HG02943 (cell line): ENCODE measurements around the gene PPP1R3G.
"Not testable (repeated sequence)": the region's sequence is repeated elsewhere in the genome, so short reads cannot be mapped to it uniquely, and the experiment has no call there.

Experiments used
- ATAC-seq: cut with Tn5 transposase; IDR thresholded peaks from one replicate; pipeline ENCODE4 v1.9.1; 2021; ENCODE audit warnings: mild to moderate bottlenecking, low read depth, moderate library complexity; ENCODE audit not compliant: unreplicated experiment

PPP1R3G gene

DNA sequence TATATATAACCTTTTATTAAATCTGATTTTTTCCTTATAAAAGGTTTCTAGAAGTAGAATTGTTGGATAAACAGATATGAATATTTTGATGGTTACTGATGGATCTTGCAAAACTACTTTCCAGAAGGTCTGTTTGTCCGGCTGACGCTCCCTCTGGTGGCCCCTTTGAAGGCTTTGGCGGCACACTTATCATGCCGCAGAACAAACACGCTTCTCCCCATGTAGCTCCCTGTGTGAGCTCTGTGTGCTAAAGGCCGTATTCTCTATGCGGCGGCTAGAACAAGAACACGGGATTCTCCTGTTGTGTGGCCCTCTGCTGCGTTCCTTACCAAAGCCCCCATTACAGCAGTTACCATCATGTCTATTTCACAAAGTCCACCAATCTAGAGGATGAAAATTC lies 30.0 kb downstream of the PPP1R3G start:
- ATAC-seq: no peak

GRCh38 chr6:5116243-5116991 lies 31.3 kb downstream of the PPP1R3G start:
- ATAC-seq: no peak

GRCh38 chr6:5119090-5119951 lies 34.2 kb downstream of the PPP1R3G start:
- no peak for ATAC-seq

DNA sequence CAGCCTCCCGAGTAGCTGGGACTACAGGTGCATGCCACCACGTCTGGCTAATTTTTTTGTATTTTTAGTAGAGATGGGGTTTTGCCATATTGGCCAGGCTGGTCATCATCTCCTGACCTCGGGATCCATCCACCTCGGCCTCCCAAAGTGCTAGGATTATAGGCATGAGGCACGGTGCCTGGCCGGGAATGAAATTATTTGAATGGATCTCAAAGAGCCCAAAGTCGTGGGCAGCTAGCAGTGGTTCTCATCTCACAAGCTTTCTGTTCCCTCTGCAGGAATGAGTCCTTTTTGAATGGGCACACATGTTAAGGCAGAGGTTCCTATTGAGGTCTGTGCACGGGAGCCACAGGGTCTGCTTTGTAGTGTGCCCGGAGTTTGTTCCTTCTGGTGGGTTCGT lies 34.9 kb downstream of the PPP1R3G start:
- ATAC-seq: no peak

- ATAC-seq: not testable (repeated sequence)
Observed at GRCh38 chr6:5120543-5120942, 35.4 kb downstream of the PPP1R3G start.

GRCh38 chr6:5121479-5121878 lies 36.3 kb downstream of the PPP1R3G start:
- ATAC-seq: no peak

GRCh38 chr6:5121956-5122355 lies 36.8 kb downstream of the PPP1R3G start:
- no peak for ATAC-seq

DNA sequence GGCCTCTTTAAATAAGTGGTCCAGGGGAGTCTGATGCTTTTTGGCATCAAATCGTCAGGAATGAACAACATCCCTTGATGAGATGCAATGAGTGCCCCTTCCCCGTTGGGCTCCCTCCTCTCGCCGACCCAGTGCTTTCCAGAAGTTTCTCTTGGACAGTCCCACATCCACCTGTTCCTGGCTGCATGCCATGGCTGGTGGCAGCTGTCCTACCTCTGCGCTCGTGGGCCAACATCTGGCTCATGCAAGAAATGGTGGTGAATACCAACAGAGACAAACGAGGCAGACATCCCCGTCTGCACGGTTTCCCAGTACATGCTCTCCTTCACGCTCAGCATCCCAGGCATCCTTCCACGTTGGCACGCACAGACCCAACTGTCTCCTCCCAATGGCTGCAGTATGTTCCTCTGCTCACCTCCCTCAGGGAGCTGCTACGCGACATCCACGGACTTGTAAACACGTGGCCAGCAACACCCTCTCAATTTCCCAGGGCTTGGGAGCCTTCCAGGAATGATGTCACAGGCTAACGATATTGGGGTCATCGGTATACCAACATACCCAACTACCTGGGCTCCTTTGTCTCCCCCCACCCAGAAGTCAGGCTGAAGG lies 37.5 kb downstream of the PPP1R3G start:
- no peak for ATAC-seq

DNA sequence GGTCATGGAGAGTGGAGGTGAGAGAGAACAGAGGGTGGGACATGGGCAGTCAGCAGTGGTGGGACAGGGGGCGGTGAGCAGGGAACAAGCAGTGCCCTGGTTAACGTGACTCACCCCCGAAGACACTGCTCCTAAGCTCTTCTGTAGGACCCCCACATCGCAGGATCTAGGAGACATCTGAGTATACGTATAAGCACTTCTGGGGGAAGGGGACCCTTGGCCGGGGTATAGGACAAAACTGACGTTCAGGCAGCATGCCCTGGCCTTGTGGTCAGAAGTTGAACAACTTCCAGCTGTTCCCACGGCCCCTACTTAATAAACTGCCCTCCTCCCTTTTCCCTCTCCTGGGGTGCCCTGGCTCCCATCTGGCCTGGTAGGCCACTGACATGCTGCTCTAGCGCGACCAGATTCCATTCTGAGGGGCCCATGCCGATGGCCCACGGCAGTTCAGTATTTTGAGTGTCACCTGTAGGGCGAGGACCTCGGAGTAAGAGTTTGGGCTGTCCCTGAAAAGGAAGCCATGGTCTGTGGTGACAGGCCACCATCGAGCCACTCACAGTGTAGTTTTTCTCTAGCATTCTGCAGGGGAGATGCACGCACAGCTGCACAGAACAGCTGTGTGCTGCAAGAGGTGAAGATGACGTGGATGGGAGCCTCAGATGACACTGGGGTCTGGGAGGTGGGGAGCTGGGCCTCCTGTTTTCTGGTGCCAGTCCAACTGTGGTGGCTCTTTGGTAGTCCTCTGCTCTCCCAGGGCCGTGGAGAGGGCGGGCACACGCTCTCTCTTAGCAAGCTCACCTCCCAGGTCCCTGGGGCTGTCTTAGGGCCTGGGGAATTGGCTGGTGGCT lies 38.4 kb downstream of the PPP1R3G start:
- no peak for ATAC-seq

- ATAC-seq: no peak
Observed at GRCh38 chr6:5124526-5124925, 39.4 kb downstream of the PPP1R3G start.

DNA sequence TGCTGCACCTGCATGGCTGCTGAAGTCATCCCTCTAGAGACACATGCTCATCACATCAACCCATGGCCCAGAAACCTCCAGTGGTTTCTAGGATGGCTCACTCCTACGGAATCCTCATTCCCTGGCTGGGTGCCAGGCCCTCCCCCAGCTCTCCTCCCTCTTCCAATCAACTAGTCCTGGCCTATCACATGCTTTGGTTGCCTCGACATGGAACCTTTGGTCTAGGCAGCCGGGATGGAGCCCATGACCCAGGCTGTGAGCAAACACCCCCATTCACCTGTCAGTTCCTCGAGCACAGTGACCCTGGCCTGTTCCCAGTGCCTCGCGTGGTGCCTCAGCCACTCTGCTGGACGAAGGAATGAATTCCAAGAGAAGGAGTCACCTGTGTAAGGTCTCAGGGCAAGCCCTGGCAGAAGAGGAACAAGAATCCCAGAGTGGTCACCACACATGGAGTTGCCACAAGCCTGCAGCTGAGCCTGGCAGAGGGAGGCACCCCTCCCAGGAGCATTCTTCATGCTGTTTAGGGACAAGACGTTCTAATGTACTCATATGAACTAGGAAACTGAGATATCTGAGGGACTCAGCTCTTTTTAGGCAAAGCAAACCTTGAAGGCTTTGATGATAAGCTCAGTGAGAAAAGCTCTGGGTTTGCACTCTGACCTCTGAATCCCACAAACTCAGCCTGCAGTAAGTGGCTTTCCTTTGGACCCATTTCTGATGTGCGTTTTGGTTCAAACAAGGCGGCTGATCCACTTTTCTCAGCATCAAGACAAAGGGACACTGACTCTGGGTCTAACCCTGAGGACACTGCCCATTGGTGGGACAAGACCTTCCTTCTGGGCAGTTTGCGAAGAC lies 40.2 kb downstream of the PPP1R3G start:
- ATAC-seq: no peak

DNA sequence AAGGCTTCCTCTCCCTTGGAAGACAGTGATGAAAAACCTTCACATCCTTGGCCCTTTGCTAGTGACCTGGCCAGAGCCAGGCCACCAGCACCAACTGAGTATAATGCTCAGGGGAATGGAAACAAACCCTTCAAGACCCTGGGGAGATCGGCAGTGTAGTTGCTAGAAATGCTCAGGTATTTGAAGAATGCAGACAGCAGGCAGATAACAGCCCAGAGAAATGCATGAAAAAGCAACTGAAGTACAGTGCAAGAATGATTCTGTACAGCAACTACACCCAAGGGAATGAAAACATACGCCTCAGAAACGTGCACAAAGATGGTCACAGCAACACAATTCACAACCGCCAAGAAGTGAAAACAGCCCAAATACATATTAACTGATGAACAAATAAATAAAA lies 41.1 kb downstream of the PPP1R3G start:
- ATAC-seq: no peak

DNA sequence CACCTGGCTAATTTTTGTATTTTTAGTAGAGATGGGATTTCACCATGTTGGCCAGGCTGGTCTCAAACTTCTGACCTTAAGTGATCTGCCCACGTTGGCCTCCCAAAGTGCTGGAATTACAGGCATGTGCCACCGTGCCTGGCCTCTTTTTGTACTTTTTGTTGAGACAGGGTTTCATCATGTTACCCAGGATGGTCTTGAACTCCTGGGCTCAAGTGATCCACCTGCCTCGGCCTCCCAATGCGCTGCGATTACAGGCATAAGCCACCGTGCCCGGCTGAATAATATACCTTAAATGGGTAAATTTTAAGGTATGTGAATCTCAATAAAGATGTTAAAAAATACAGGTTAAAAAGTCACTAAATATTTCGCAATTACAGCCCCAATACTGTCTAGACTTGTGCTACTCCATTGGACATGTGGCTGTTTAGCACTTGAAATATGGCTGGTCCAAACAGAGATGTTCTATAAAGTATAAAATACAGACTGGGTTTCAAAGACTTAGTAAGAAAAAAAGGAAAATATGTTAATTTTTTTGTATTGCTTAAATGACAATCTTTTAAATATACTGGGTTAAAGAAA lies 42.1 kb downstream of the PPP1R3G start:
- no peak for ATAC-seq

- ATAC-seq: no peak
Observed at GRCh38 chr6:5128351-5128750, 43.2 kb downstream of the PPP1R3G start.

- ATAC-seq: no peak
Observed at GRCh38 chr6:5130135-5130866, 45.2 kb downstream of the PPP1R3G start.

GRCh38 chr6:5132731-5133130 lies 47.6 kb downstream of the PPP1R3G start:
- no peak for ATAC-seq

DNA sequence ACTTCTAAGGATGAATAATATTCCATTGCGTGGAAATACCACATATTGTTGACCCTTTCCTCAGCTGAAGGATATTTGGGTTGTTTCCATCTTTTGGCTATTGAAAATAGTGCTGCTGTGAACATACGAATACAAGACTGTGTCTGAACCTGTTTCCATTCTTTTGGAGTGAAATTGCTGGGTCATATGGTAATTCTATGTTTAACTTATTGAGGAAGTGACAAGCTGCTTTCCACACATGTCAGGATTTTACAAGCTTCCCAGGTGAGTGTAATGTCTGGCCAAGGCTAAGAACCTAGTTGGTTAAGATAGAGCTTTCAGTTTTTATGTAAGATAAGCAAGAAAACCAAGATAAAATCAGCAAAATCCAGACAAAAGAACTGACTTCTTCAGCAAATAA lies 48.8 kb downstream of the PPP1R3G start:
- no peak for ATAC-seq

DNA sequence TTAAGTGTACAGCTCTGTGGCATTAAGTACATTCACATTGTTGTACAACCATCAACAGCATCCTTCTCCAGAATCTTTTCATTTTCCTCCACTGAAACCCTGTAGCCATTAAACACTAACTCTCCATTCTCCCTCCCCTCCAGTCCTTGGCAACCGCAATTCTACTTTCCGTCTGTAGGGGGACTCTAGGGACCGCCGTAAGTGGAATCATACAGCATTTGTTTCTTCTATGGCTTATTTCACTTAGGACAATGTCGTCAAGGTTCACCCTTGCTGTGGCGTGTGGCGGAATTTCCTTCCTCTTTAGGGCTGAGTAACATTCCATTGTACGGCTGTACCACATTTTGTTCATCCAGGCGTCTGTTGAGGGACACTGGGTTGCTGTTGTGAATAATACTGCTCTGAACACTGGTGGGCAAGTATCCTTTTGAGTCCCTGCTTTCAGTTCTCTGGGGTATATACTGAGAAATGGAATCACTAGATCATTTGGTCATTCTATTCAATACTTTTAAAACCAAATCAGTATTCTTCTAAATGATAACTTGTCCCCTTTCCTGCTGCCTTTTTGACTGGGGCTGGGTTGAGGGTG lies 50.7 kb downstream of the PPP1R3G start:
- ATAC-seq: peak; percentile 74
